Hematopoietic multipotent progenitor cell treated with erythropoietin and hydrocortisone succinate and interleukin-3 and kit ligand, for 6 days (in vitro differentiated cells): ENCODE measurements around the gene THTPA.
"Not testable (repeated sequence)": the region's sequence is repeated elsewhere in the genome, so short reads cannot be mapped to it uniquely, and the experiment has no call there.

Experiments used
- DNase-seq: peaks from one replicate; pipeline ENCODE4 v3.0.0-alpha.2; 2015

Gene THTPA

DNA sequence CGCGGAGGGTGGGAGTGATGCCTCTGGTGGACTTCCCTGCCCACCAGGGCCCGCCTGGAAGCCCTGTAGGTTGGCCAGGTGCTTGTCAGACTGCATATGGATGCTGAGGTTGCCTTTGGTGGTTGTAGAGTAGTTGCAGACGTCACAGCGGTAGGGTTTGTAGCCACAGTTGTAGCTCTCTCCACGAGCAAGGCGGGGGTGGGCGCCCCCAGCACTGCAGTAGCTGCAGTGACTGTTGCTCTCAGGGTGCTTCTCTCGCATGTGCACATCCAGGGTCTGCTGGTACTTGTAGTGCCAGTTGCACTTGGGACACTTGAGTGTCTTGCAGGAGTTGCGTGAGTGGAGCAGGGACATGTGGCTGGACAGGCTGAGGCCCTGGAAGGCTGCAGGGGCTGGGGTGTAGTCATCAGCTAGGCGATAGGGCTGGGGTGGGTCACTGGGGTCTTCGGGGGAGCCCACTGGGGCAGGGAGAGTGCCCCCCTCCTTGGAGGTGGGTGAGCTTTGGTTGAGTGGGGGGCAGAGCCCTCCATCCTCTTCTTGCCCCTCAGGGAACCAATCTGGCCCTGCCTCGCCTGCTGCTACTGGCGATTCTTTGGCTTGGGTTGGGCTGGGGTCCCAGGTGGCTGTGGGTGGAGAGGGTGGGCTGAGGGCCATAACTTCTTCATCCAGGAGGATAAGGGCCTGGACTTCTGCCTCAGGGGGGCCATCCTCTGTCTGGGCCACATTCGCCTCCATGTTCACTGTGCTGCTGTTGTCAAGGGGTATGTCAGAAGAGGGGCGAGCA lies 22.2 kb upstream of the THTPA start:
- no peak for DNase-seq

DNA sequence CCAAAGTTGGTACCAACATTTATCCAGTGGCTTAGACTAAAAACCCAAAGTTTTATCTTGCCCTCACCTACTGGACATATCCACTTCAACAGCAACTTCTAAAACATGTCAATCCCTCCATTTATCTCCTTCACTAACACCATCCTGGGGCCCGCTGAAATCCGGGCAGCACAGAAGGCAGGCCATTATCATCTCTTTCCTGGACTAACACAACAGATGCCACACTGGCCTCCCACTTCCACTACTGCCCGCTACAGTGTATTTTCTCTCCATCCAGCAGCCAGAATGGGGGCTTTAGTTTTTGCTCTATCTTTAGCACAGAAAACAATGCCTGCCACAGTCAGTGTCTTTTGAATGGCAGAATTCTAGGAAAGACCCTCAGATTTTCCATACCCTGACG lies 20.1 kb upstream of the THTPA start:
- no peak for DNase-seq

DNA sequence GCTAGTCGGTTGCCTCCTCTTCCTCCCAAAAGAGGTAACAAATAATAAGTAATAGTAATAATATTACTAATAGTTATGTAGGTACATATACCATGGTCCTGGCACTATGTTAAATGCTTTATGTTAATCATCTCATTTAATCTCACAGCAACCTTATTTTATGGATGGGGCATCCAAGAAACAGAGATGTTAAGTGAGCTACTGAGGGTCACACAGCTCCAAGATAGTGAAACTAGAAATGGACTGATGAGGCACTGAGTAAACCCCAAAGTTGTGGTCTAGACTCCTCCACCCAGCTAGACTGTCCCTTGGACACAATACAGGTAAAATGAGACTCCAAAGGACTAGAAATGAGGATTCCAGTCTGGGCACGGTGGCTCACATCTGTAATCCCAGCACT lies 19.6 kb upstream of the THTPA start:
- no peak for DNase-seq

DNA sequence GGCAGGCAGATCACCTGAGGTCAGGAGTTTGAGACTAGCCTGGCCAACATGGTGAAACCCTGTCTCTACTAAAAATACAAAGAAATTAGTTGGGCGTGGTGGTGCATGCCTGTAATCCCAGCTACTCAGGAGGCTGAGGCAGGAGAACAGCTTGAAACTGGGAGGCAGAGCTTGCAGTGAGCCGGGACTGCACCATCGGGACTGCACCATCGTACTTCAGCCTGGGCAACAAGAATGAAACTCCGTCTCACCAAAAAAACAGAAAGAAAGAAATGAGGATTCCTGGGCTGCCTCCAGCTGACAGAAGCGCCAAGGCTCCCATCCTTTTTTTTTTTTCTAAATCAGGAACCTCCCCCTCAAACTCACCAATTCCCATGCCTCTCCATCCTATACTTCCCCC lies 19.2 kb upstream of the THTPA start:
- DNase-seq, result not testable (repeated sequence)

DNA sequence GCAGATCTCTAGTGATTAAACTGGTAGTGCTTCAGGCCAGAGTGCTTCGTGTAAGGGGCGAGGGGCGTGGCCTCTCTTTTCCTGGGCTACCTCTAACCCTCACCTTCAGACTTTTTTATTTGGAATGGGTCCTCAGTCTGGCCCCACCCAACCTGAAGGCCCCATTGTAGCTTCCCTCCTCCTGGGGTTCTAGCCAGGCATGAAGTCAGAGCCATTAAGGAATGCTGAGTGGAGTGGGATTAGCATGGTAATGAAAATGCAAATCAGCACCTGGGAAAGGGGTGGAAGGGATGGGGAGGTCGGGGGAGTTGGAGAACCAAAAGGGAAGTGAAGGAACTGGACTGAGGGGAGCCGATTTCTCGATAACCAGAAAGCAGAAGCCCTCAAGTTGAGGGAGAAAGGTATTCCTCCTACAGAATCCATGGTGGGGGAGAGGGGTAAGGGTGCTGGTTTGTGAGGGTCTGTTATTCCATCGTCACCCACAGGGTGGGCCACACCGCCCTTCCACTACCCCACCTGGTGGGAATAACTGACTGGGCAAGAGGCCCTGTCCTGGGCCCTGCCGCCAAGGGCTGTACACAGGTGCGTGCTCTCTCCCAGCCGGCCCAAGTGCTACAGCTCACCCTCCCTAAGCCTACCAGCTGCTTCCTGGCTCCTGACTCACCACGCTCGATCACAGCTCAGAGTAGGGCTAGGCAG lies 18.6 kb upstream of the THTPA start:
- DNase-seq, result no peak

DNA sequence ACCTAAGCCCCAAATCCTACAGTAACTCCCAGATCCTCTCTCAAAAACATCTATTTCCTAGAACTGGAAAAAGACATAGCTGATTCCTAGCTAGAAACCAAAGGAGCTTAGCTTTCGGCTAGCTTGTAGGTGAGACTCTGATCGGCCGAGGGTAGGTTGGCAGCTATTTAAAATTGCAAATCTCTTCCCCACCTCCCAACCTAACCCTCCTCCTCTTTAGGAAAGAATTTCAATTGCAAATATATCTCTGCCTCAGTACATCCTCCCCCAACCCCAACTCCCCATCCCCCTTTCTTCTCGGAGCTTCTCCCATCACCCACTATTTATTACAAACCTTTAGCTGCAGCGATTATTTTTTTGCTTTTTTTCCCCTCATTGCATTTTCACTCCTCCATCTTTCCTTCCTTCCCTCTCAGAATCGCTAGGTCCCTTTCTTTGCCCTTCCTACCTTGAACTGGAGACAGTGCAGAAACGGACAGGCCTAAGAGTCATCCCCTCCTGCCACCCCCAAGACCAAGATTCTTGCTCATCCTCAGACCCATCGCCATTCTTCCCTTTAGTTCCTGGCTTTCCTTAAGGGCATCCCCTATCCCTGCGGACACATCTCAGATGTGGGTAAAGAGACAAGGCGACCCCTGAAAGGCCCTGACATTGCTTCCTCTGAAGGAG lies 17.9 kb upstream of the THTPA start:
- DNase-seq, result no peak

DNA sequence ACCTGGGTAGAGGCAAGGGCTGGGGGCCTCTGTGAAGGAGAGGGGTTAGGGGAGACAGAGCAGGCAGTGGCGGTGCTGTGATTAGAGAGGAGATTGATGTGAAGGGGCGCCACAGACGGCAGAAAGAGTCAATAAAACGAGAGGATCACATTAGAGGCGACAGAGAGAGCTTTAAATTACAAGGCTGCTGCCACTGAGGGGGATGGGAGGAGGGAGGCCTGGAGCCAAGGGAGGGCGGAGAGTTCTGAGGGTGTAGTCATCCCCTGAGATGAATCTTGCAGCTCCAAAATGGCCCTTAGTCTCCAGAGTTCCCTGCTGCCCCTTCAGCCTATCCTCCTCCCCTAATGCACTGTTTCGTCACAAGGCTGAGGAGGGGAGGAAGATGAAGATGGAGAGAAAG lies 17.3 kb upstream of the THTPA start:
- no peak for DNase-seq

DNA sequence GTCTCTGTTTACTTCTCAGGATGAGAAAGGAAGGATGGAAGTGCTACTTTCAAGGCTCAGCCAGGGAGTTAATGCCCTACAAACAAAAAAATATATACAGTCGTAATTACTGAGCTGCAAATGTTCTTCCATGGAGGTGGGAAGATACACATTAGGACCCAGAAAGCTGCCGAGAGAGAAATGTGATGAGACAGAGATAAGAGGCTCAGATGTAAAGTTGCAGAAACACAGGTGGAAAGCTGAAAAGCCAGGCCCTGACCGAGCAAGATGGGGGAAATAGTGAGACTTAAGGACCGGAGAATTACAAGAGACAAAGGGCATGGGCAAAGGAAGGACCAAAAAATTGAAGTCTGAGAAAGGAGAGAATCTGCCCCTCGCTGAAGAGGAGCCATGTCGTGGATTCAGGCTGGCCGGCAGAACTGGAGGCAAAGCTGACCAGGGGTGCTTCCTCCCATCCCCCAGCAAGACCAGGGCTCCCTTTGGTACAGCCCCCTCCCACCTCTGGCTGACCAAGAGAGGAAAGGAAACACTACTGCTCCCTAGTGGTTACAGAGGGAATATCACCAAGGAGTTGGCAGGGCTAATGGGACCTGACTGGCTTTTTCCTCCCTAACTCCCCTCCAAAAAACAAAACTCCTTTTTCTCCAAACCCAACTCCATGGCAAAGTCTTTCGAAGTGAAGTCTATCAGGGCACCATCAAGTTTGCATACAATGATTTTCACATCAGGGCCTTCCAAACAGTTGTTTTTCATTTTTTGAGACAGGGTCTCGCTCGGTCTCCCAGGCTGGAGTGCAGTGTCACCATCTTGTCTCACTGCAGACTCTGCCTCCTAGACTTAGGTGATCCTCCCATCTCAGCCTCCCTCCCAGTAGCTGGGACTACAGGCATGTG lies 16.6 kb upstream of the THTPA start:
- peak; percentile 66 for DNase-seq

DNA sequence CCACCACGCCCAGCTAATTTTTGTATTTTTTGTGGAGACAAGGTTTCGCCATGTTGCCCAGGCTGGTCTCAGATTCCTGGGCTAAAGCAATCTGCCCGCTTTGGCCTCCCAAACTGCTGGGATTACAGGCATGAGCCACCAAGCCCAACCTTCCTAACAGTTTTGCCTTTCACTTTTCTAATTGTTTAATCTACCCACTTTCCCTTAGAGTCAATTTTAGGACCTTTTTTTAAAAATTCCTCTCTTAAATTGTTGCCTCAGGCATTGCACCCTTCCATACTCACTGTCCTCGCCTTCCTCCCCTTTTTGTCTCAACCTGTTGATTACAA lies 16.0 kb upstream of the THTPA start:
- DNase-seq, result no peak

DNA sequence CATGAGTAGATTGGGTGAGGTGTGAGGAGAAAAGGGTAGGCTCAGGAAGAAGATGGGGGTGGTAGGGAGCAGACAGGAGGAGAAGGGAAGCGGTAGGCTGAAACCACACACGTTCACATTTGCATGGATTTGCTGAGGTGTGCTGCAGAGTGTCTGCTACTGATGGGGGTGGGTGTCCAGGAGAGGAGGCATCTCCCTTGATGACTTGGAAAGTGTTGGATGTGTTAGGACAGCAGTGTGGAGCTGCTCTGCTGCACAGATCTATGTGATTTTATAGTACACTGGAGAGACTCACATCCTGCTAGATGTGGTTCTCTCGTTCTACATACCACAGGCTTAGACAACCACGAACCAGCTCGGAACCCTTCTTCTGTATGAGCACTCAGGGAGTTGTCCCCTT lies 13.8 kb upstream of the THTPA start:
- no peak for DNase-seq

DNA sequence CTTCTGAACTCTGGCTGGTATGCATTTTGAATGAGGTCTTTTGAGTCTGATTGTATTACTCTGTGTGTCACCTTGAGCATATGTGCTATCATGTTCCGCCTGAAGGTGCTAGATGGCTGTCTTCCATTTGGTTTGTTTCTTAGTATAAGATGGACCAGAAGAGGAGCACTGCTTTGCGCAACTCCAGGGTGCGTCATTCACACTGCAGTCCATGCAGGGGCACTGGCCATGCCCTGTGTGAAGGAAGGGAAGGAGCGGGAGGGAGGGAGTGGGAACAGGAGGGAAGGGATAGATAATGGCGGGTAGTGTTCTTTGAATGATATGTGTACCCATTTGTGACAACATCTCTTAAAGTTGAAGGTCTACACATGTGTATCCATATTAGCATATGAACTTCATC lies 12.7 kb upstream of the THTPA start:
- DNase-seq, result no peak

DNA sequence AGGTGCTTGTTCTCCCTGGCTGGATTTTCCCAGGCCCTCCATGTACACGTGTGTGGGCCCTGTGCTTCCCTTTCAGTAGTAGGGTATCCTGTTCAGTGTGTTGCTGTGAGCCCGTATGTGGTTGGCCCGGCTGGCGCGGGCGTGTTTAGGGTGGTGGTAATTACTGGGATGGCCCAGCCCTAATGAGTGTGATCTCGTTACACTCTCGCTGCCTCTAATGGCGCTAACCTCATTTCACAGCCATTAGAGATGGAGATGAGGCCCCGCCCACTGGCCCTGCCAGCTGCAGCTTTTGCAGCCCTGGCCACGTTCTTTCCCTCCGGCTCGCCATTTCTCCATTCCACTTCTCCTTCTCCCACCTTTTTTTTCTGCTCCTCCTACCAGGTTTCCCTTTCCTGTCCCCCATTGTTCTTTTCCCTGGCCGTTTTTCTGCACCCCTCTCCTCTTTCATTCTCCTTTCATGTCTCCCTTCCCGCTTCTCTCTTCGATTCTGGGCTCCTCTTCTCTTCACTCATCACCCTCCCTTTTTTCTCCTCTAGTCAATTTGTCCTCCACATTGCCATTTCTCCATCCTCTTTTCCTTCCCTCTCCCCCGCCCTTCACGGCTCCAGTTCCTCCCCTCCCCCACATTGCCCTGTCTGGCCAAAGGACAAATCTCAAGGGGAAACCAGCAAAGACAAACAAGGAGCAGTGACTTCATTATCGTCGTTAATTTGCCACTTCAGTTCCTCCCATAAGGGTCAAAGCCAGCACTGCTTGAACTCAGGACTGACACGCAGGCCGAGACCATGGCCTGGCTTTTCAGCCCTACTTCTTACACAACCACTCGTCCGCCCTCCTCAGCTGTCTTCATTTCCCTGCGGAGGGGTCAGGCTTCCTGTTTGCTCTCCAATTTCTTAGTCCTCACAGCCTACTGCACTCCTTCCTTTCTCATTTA lies 11.3 kb upstream of the THTPA start:
- DNase-seq, result no peak

DNA sequence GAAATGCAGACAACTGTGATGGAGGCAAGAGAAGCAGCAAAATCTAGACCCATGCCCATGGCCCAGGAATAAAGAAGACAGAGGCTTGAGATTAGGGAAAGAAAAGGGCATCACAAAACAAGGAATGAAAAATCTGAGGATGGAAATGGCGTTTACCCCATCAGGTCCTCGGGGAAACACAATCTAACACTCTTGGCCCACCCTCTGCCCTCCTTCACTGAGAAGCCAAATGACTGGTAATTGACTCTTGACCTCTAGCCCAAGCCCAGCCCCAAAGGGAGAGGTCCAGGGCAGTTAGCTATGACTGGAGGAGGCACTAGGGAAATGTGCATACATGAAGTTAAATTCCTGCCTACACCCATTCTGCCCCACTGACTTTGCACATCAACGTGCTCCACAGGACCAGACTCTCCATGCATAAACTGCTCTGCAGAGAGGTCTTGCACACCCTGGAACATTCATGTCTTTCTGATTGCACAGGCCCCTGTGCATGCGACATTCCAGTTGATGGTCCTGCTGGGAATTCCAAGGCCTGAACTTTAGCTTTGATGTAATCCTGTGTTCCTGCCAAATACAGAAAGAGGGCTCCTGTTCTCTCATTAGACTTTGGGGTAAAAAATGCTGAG lies 10.2 kb upstream of the THTPA start:
- no peak for DNase-seq

DNA sequence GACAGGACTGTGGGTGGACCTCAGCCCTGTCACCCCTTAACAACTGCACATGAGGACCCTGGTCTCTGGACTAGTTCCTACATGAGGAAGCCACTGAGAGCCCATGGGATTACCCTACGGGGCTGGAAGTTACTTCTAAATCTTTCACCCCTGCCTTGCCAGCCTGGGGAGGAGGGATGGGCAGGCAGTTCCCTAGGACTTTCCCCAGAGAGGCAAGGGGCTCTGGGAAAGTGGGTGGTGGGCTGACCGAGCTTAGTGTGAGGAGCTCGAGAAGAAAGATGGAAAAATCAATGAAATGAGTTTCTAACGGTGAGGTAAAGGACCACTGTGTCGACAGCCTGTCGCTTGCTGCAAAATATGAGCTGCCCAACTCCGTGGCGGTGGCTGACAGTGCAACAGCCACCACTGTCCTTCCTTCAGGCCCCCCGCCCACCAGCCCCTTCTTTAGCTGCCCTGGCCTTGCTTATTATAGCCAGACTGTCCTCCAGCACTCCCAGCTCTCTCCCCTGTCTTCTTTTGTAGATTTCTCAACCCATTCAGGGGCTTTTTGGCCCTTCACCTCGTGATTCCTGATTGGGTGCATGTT lies 9.5 kb upstream of the THTPA start:
- DNase-seq, result no peak

DNA sequence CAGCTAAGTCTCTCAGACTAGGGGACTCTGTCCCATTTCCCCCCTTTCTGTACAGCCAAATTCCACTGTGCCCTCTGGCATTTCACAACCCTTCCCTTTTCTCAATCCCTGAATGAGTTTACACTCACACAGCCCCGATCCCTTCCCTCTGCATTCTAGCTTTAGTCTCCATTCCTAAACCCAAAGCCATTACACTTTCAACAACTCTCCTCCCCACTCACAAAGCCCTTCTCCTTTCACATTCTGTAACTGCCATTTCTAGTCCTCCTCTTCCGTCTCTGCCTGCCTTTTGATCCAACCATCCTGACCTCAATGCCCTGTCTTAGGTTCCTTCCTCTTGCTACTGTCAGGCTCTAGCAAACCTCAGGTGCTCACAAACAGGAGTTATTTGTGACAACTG lies 8.1 kb upstream of the THTPA start:
- DNase-seq, result no peak

DNA sequence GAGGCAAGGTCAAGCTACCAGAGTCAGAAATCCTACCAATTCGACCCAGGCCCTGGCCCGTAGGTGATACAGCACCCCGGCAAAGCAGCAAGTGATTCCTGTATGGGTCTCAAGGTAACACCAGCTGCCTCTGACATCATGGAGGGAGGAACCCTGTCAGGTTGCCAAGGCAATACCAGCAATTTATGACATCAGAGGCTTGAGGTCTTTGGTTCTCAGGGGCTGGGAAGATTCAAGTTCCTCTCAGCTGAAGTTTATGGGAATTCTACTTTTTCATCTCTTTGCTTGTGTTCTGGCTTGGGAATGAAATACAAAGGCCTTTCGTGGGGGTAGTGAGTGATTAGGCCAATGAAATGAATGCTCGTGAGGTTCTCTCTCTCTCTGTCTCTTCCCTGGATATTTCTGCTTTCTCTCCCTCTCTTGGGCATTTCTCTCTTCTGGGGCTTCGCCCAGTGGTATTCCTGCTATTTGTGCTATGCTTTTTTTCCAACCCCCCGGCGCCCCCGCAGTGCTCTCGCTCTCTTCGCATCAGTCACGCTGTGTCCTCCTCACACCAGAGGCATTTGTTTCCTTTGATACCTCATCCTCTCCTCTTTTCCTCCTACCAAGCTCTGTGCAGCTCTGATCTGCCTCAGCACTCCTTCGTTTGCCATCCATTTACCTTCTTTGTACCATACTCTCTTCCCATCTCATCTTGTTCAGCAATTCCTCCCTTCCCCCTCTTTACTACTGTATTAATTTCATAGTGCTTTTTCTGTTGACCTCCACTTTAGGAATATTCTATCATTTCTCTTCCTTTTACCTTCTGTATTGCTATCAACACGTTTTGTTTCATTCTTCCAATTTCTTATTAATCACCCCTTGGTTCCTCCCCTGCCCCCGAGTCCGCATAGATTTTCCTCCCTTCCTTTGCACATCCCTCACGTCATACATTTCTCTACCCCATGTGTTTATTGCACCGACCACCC lies 7.4 kb upstream of the THTPA start:
- peak; percentile 26 for DNase-seq

DNA sequence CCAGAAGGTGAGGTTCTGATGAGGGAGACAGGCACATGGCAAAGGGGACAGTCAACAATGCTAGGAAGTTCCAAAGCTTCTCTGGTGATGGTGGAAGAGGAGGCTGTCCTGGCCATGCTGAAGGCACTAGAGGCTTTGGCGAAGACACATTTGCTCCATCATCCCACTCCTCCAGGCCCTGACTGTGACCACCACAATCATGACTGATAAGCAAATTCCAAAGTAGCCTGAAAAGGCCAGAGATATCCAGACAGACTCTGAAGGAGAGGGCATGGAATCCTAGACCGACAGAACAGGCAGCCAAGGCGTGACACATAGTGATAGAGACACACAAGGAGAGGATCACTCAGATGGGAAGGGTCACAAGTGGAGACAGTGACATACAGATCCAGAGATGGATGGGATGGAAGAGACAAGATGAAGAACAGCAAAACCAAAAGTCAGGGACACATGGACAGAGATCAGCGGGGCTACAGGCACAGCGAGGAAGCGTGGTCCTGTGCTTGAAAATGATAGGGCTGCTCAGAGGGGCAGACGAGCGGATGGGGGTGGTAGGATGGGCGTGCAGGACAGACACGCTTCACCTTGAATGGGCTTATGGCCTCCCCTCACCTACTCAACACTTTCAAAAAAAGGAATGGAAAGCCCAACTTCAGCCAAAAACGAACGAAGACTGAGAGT lies 5.8 kb upstream of the THTPA start:
- no peak for DNase-seq

DNA sequence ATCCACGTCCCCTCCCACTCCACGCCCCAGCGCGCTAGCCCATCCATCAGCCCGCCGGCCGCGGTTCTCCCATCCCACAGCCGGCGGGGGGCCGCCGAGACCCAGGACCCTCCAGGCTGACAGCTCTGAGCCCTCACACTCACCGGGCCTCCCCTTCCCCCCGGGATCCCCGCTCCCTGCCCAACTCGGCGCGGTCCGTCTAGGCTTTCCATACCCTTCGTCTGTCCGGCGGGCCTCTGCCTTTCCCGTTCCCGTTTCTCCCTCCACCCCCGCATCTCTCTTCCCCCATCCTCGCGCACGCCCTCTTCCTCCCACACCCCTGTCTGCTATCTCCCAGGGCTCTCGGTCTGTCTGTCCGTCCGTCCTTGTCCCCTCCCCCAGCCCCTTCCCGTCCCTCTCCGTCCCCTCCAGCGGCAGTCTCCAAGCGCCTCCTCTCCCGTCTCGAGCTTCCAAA lies 5.2 kb upstream of the THTPA start:
- DNase-seq, result peak; percentile 27
